ENCODE measurements around the gene PRR5. TPM values are rescaled to one million over a fixed set of nuclear protein-coding genes. Genes with fewer than 3 reads are reported as not detected.

PRR5 gene
- total RNA-seq, 1 donor from 2014 or later = 38.9 TPM

DNA sequence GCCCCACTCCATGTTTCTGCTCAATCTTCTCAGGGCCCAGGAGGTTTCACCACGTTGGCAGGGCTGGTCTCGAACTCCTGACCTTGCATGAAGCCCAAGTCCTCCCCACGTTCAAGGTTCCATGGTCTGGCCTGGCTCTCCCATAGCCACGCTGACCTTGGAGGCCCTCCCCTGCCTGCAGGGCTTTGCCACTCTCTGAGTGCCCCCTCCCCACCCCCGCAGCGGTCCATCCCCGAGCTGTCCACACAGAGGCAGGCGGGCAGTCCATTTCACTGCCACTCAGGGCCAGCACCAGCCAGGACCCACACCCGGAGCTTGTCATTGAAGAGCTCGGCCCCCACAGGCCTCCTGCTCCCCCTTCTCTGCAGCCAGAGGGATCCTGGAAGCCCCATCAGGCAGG, 81.1 kb downstream of the PRR5 start:
- no peak for DNase-seq (ENCODE audit: low spot score)

DNA sequence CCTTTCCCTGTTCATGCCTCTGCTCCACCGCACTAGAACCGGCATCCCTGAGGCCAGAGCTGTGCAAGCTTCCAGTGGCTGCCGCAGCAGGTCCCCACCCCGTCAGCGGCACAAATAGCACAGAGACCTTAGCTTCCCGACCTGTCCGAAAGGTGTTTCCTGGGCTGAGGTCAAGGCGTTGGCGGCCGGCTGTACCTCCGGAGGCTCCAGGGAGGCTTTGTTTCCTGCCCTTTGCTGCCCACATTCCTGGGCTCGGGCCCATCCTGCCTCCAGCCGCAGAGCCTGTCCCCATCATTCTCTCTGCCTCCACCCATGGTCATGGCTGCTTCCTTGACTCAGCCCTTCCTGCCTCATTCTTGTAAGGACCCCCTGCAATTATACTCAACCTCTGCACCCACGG, 81.6 kb downstream of the PRR5 start:
- no peak for DNase-seq (ENCODE audit: low spot score)

DNA sequence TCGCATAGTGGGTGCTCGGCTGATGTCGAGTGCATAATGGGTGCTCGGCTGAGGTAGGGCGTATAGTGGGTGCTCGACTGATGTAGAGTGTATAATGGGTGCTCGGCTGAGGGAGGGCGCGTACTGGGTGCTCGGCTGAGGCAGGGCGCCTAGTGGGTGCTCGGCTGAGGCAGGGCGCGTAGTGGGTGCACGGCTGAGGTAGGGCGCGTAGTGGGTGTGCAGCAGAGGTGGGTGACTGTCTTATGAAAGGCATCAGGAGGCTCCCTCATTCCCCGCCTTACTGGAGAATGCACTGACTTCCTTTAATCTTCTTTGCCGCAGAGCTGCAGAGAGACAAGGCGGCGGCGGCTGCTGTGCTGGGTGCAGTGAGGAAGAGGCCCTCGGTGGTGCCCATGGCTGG, 84.1 kb downstream of the PRR5 start:
- no peak for DNase-seq (ENCODE audit: low spot score)

DNA sequence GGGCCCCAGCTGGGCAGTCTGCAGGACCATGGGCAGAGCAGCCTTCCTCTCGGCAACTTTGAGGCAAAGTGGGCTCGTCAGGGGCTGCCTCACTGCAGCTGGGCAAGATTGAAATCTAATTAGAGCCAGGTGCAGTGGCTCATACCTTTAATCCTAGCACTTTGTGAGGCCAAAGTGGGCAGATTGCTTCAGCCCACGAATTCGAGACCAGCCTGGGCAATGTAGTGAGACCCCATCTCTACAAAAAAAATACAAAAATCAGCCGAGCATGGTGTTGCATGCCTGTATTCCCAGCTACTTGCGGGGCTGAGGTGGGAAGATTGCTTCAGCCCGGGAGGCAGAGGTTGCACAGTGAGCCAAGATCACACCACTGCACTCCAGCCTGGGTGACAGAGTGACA, 84.6 kb downstream of the PRR5 start:
- no peak for DNase-seq (ENCODE audit: low spot score)

Other genes starting within 250 kb of the PRR5 start
- 29.6 TPM for gene RTL6, start 204.0 kb upstream of the PRR5 start, total RNA-seq
- gene ARHGAP8, start 50.4 kb downstream of the PRR5 start, total RNA-seq = 8.2 TPM